ENCODE data around the gene RRM2.

The RRM2 gene

DNA sequence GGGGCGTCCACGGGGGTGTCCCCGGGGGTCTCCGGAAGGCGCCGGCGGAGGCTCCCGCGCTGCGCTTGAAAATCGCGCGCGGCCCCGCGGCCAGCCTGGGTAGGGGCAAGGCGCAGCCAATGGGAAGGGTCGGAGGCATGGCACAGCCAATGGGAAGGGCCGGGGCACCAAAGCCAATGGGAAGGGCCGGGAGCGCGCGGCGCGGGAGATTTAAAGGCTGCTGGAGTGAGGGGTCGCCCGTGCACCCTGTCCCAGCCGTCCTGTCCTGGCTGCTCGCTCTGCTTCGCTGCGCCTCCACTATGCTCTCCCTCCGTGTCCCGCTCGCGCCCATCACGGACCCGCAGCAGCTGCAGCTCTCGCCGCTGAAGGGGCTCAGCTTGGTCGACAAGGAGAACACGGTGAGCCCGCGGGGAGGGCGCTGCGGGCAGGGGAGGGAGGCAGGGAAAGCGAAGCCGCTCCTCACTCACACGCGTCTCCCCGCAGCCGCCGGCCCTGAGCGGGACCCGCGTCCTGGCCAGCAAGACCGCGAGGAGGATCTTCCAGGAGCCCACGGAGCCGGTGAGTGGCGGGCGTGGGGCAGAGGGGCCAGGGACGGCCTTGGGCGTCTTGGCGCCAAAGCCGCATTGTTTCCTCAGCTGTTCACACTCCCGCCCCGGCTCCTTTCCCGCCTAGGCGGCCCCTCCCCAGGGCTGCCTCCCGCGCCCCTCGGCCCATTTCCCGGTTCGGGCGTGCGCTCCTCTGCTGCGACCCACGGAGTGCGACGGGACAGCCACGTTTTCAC is at the start of gene RRM2:
RRM2 (plus strand) TSS at position 240 of the 781 bp plus-strand sequence; CDS start at position 300, 60 bp downstream.
- peak; percentile 17 to 83 (median 70) for DNase-seq

DNA sequence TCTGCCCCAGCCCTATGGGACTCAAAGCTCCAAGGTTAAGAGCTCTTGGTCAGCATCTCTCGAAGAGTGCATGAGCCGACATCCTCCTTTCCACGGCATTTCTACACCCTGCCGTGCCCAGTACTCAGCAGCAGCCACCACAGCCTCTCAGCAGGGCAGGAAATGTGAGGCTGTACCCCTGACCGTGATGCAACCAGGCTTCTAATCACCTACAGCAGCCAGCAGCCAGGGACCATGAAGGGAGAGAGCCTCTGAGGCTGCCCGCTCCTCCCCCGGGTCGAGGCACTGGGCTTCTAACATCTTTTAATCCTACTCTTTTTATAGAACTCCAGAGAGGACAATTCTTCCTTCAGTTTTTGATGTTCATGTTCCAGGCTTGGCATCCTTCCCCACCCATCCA is 48.8 kb upstream of the RRM2 start:
- no peak for DNase-seq

DNA sequence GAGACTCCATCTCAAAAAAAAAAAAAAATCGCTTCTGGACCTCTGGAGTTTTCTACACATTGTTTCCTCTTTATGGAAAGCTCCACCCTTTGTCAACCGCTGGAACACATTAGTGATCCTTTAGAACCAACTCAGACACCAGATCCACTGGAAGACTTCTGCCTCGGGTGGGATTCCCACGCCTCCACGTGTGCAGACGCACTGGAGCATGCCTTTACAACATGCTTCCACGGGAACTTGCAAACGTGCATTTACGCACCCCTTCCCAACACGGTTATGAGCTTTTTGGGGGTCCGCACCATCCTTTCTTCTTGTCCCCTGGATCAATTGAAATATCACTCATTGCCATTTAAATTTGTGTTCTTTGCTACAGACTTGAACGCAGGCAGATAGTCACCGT is 47.4 kb upstream of the RRM2 start:
- no peak for DNase-seq

DNA sequence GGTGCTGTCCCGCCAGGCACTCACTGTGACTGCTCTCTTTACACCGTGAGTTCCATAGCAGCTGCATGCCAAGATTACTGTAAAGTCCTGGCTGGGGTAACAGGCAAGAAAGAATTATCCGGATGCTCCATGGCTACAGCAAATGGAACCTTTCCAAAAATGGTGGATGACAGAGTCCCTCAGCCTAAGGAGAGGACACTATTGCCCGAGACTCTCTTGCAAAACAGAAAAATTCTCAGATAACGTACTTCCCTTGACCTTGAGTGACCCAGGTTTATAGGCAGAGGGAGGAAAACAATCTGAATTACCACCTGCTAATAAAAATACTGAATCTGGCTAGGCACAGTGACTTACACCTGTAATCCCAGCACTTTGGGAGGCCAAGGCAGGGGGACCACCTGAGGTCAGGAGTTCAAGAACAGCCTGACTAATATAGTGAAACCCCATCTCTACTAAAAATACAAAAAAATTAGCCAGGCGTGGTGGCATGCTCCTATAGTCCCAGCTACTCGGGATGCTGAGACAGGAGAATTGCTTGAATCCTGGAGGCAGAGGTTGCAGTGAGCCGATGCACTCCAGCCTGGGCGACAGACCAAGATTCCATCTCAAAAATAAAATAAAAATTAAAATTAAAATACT is 46.8 kb upstream of the RRM2 start:
- DNase-seq, result no peak

DNA sequence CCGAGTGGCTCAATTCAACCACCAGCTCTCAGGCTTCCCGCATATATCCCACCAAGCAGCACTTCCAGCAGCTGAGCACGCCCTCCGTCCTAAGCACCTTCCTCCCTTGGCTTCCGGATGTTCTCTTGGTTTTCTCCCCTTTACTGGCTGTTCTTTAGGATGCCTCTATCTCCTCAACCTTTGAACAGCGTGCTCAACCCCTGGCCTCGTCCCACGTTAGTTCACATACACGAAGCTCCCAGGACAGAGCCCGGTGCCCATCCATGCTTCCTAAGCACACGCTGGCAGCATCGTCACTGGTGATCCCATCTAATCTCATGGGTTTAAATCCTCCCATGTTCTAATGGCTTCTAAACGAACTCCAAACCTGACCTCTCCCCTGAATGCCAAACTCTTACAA is 46.0 kb upstream of the RRM2 start:
- no peak for DNase-seq

DNA sequence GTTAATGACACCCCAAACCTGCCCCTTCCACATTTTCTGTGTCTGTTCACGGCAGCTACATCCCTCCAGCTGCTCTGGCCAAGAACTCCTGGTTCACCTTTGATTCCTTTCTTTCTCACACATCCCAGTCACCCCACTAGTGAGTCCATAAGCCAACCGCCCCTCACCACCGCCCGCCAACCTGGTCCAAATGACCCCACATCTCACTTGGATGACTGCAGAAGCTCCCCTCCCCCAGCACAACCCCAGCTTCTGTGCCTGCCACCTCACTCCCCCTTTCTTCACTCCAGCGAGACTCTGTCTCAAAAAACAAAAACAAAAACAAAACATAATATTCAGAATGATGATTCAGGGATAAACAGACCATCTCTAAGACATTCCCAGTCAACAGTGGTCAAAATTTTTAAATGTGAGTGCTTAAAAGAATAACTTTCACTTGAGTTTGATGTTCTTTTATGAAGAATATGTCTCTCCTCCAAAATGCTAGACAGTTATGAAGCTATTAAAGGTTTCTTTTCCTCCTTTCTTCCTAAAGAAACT is 45.5 kb upstream of the RRM2 start:
- no peak for DNase-seq

DNA sequence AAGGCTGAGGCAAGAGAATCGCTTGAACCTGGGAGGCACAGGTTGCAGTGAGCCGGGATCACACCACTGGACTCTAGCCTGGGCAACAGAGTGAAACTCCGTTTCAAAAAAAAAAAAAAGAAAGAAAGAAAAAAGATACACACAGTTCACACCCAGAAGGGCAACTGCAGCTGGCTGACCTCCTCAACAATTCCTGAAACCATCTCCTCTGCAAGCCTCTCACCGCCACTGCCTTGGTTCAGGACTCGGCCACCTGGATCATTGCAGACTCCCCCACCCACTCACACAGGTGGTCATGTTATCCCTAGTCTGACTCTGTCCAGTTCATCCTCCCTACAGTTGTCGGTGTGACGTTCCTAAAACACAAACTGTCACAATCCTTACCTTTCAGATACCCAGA is 44.5 kb upstream of the RRM2 start:
- no peak for DNase-seq

DNA sequence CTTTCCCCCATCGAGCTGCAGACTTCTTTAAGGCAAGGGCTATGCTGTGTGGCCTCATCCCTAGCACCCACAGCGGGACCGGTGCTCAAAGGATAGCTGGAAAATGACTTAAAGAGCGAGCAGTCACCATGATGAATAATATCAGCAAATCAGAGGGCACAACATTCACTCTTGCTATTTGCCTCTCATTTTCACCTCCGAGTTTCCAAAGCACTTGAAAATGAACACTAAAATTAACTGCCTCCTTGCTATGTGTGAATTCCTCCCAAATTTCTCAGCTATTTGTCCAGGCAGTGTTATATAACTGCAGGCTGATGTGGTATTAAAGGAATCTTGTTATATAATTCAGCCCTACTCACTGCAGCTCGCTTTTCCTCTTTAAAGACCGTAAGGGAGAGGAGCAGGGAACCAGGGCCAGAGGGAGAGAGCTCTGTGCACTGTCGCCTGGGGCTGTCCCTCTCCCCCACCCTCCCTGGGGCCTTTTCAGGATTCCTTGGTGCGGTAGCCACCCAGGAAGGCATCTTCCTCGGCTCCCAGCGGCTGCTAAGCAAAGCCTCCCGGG is 43.8 kb upstream of the RRM2 start:
- DNase-seq, result peak in 3 of 14 donors; percentile 25 to 87 (median 40)

DNA sequence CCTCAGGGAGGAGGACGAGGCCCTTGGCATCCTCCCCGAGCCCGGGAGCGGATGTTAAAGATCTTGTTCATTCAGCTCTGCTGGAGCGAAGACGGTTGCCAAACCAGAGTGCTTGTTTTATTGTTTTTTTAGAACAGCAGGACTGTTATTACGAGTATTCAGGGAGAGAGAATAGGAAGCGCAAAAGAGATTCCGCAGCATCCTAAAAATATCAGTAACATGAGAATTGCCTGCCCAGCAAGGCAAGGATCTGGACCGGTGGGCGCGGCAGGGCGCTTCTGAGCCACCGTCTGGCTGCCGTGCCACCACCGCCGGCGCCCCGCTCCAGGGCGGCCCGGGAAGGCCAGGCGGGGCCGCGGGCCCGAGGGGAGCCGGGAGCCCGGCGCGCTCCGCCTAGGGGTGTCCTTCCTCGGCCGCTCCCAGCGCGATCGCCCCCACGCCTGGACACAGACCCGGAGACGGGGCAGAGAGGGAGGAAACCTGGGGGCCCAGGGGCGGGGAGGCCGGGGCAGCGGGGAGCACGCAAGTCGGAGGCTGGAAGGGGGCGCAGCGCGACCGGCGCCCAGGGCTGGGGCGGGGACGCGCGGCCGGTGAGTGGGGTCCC is 43.2 kb upstream of the RRM2 start:
- peak in 5 of 14 donors; percentile 28 to 62 (median 40) for DNase-seq

DNA sequence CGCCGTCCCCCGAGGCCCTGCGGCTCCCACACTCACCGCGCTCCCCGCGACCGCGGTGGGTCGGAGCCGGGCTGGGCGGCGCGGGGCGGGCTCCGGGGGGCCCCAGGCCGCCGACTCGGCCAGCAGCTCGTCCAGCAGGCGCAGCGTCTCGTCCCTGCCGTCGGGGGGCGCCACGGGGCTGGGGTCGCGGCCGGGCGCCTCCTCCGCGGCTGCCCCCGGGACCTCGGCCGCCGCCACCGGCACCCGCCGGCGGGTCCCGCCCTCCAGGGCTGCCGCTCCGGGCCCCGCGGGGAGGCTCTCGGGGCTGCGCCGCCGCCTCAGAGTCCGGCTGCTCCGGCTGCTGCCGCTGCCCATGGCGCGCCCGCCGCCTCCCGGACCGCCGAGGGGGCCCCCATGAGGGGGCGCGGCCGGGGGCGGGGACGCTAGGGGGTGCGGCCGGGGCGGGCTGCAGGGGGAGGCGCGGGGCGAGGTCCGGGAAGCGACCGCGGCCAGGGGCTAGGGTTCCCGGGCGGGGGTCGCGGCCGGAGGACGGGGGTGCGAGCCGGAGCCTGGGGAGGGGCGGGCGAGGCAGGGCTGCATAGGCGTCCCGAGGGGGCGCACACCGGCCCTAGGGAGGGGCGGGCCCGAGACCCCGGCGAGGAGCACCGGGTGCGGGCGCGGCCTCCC is 42.5 kb upstream of the RRM2 start, which contains the start of gene CYS1:
CYS1 (minus strand) TSS at position 542 of the 666 bp plus-strand sequence; CDS start at position 354, 188 bp downstream.
- DNase-seq, result peak in 5 of 14 donors; percentile 19 to 61 (median 34)

DNA sequence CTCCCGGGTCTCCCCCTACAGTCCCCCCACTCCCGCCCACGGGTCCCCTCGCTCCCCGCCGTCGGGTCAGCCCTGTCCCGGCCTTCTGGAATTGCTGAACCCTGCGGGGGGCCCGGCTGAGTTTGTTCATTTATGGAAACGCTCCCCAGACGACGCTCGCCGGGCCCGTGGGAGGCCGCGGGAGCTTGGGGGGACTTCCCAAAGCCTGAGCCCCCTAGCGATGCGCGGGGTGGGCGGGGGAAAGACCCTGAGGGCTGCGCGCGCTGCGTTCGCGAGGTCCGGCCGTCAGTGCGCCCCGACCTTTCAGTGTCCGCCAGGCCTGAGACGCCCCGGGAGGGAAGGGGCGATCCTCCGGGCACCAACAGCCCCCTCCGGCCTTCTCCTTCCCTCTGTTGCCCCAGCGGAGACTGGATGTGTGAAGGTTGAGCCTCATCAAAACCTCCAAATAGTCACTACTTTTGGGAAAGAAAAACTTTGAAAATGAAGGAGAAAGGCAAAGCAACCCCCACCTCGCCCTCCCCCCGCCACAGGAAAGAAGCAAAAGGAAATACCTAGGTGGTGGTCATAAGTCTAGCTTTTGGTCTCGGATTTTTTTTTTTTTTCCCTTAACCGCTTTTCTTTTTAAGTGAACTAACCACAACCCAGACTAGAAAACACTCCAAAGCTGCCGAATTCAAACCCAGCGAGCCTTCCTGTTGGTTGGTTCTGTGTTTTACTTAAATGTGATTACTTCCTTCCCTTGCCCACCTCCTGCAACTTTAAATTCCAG is 41.8 kb upstream of the RRM2 start:
- peak in 2 of 14 donors; percentile 48 to 54 for DNase-seq

DNA sequence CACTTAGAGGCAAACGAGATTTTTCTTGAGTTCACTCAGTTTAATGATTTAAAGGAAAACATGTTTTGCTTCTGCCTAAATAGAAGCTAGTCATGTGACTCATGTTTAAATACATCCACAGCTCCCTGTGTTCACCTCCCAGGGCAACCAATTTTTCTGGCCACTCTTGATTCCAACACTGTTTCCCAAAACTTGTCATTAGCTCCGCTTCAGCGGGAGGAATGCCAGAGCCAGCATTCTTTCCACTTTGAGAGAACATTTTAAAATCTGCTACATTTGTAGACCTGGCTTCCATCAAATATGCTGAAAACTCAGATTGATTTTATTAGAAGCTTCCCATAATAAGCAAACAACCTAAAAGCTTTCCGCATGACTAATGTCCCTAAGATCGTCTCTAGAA is 39.5 kb upstream of the RRM2 start:
- DNase-seq, result no peak

DNA sequence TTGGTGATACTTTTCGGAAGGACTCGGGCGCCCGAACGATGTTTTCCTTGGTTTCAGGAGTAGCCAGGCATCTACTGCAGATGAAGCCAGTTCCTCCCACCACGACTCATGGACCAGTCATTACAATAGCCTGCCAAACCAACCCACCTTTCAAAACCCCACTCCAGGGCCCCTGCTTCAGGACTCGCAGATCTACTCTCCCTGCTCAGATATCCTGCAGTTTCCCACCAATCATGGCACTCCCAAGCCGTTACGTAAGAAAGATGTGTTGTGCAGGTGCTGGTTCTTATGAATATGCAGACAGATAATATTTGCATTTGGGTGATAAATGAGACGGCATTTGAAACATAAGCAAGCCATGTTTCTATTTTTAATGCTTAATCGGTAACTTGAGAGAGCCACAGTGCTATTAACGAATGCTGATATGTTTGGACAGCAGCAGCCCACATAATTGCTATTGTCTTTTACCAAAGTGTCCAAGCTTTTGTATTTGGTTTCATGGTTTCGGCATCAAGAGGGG is 38.8 kb upstream of the RRM2 start:
- DNase-seq, result no peak

DNA sequence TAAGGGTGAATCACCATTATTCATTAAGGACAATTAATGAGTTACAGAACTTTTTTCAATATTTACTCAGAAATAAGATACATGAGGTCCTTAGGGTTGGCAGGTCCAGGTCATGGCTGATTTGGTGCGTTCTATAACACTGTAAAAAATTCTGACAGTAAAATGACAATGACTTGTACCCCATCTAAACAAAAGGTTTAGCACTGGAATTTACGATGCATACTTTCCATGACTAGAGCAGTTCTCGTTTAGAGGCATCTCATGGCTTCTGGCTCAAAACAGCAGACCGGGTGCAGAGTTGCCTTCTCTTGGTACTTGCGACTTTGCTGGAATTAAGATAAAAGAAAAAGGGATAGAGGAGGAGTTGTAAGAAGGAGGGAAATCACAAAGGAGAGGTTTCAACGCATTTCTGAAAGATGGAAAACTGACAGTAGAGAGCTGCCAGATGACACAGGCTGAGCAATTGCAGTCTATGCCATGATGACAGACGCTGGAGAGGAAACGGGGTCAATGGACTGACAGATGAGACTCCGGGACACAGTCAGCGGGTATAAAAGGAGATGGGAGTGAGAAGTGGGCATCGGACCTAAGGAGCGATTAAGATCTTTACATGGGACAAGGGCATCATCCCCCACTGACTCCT is 38.2 kb upstream of the RRM2 start:
- DNase-seq, result peak in 1 of 14 donors; percentile 32

DNA sequence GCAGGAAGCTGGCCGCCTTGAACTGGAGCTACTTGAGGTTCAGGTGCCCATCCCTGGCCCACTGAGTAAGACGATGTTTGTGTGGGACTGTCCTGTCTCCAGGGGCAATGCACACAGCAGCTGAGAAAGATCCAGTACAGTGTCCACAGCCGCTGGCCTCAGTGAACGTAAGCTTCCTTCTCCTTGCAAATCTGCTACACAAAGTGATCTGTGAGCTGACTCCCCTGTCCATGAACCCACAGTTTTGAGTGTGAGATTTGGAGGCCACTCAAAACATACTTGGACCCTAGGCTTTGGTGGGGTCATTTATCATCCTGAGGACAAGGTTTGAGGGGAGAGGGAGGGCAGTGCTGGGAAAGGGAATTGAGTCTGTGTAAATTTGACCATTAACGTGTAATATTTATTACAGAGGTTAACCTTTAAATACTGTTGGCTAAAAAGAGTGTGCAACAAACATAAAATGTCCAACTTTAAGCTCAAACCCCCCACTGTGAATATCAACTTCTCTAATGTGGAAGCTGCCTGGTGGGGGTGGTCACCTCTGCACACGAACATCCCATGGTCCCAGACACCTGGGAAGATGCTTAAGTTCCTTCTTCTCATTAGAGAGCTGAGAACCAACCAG is 37.4 kb upstream of the RRM2 start:
- DNase-seq, result no peak

DNA sequence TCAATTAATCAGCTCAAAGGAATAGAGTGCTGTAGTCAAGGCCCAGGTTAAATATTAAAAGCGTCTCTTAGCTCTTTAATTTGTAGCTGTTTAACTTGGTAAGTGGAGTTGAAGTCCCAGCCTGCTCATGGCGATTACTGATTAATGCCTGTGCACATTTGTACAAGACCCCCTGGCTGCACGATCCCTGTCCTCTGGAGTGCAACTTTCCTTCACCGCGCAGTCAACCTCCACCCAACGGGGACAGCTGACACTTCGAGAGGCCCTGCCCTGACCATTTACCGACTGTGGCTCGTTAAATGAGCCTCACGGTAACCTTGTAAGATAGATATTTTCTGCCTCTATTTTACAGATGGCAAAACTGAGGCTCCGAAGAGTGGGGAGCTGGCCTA is 36.9 kb upstream of the RRM2 start:
- no peak for DNase-seq

DNA sequence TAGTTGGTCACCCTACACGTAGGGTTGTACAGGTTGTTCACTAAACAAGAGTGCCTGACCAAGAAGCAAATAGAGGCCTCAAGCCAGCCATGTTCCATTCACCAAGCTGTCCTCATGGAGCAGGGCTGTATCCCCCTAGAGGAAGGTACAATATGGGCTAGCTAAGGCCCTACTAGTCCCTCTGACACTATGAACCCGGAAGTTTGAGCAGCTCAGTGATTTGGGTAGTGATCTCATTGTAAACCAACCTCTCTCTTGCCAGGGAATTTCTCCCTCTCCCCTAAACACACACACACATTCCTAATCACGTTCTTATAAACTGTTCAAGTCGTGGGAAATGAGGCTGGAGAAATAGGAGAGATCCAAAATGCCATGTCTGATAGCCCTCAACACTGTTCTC is 35.6 kb upstream of the RRM2 start:
- DNase-seq, result no peak

DNA sequence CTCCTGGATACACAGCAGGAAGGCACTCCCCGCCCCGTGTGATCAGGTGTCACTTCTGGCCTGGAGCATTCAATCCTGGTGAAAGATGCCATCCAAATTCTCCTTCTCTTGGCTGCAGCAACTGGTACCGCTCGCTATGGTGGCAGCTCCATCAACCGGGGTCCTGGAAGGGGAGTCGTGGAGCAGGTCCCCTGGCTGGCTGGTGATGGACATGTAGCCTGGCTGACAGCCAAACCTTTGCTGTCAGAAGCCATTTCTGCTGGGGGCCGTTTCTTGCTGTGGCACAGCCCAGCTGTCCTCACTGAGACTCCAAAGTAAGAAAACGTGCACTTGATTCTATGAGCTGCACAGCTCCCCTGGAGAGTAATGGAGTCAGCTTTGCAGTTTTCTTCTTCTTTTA is 35.2 kb upstream of the RRM2 start:
- DNase-seq, result no peak

DNA sequence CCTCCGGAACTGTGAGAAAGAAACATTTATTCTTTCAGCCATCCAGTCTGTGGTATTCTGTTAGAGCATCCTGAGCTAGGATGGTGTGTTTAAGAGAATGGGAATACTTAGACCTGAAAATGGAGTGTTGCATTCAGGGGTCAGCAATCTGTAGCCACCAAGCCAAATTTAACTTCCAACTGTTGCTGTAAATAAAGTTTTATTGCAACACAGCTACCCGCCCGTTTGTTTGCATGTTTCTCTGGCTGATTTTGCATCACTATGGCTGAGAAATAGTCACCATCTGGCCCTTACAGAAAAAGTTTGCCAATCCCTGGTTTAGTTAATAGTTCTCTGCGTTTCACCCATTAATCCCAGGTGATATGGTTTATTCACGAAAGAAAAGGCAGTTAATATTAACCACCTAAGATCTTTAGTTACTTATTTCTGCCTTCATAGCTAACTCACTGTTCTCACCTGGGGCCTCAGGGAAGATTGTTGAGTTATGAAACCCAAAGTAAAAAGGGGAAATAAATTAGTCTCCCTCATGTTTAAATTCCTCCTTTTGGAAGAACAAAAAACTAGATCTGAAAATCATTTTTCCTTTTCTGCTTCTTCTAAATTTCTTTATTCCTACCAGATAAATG is 32.9 kb upstream of the RRM2 start:
- DNase-seq, result no peak
